GM12801 (cell line): ENCODE measurements around the gene ARFGEF3.

ENCODE experiments used
- CTCF ChIP-seq: IDR thresholded peaks from one replicate; pipeline ENCODE4 v1.5.1; 2011; ENCODE audit warnings: control low read depth; ENCODE audit not compliant: insufficient read length; ENCODE audit errors: extremely low read depth

ARFGEF3 gene

GRCh38 chr6:138374230-138374629 is 212.5 kb downstream of the ARFGEF3 start:
- no peak for TF ChIP-seq CTCF

GRCh38 chr6:138374815-138375214 is 213.1 kb downstream of the ARFGEF3 start:
- TF ChIP-seq CTCF = no peak

GRCh38 chr6:138377042-138377441 is 215.3 kb downstream of the ARFGEF3 start:
- TF ChIP-seq CTCF = no peak

- no peak for TF ChIP-seq CTCF
These were observed 216.1 kb downstream of the ARFGEF3 start, which contains the start of gene SMIM28 for GRCh38 chr6:138377844-138378243. Gene SMIM28, plus strand, starts transcription at chr6:138377905. Its CDS starts 168 bp downstream, at chr6:138378073.

- no peak for TF ChIP-seq CTCF
These were observed 216.7 kb downstream of the ARFGEF3 start for GRCh38 chr6:138378463-138378862.

GRCh38 chr6:138382498-138383265 is 220.9 kb downstream of the ARFGEF3 start:
- no peak for TF ChIP-seq CTCF

- TF ChIP-seq CTCF = no peak
These were observed 222.0 kb downstream of the ARFGEF3 start for GRCh38 chr6:138383776-138384175.
